Neutrophil (primary cell): ENCODE results near the gene MEAK7.
"Not testable (repeated sequence)": the region's sequence is repeated elsewhere in the genome, so short reads cannot be mapped to it uniquely, and the experiment has no call there.

ENCODE experiments used
- H3K27ac ChIP-seq: fragments of 200-600 bp; sonication (generic); 2 replicates; pipeline ENCODE4 v1.5.1; 2016; ENCODE audit warnings: mild to moderate bottlenecking, moderate library complexity
- H3K27me3 ChIP-seq: fragments of 200-600 bp; sonication (generic); 2 replicates; pipeline ENCODE4 v1.6.0; 2016; ENCODE audit warnings: mild to moderate bottlenecking
- H3K36me3 ChIP-seq: fragments of 200-600 bp; sonication (generic); 2 replicates; pipeline ENCODE4 v1.5.1; 2017
- H3K4me1 ChIP-seq, 2 experiments: fragments of 200-600 bp in 1 of 2; sonication (generic) in 1 of 2; 1 replicate in 1 of 2; 2 replicates in 1 of 2; pipeline versions ENCODE4 v1.5.1 to v1.6.1; 2013 to 2016; ENCODE audit warnings: low read depth in 1 of 2, low read length in 1 of 2, mild to moderate bottlenecking in 1 of 2, moderate library complexity in 1 of 2; ENCODE audit not compliant: control insufficient read depth in 1 of 2, insufficient read depth in 1 of 2
- H3K4me3 ChIP-seq, 2 experiments: fragments of 200-600 bp in 1 of 2; sonication (generic) in 1 of 2; 1 replicate in 1 of 2; 2 replicates in 1 of 2; pipeline ENCODE4 v1.5.1; 2013 to 2016; ENCODE audit warnings: low read depth in 1 of 2, low read length in 1 of 2, mild to moderate bottlenecking in 1 of 2, moderate library complexity in 1 of 2
- H3K9me3 ChIP-seq: fragments of 200-600 bp; sonication (generic); 2 replicates; pipeline ENCODE4 v1.5.1; 2016
- TF ChIP-seq, protein P1 (sequence below): fragments of 200-600 bp; sonication (generic); IDR thresholded peaks from 2 replicates; pipeline ENCODE4 v1.5.1; 2016; ENCODE audit warnings: antibody characterized with exemption

MEAK7 gene

DNA sequence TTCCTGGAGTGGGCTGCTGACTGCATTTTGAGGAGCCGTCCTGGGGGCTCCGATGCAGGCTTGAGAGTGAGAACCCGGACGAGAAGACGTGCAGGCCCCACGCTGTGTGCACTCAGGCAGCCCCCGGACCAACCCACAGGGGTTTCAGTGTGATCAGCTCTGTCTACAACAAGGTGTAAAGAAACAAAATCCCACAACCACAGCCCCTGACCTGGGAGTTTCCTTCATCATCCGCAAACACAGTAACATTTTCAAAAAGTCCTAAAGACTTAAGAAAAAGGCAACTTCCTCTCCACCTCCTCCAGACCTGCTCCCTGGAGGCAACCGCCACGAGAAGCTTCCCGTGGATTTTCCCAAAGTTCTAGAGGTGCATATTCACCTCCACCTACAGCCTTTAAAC, 15.4 kb upstream of the MEAK7 start:
- no peaks in the 10 kb centered on the region for H3K9me3 ChIP-seq
- no peak overlapping the region for H3K4me3 ChIP-seq
- no peak overlapping the region for H3K27ac ChIP-seq
- no peaks in the 10 kb centered on the region for H3K27me3 ChIP-seq
- peaks cover 14 to 15% of the 10 kb centered on the region in 2 experiments for H3K4me1 ChIP-seq
- TF ChIP-seq, protein P1, sequence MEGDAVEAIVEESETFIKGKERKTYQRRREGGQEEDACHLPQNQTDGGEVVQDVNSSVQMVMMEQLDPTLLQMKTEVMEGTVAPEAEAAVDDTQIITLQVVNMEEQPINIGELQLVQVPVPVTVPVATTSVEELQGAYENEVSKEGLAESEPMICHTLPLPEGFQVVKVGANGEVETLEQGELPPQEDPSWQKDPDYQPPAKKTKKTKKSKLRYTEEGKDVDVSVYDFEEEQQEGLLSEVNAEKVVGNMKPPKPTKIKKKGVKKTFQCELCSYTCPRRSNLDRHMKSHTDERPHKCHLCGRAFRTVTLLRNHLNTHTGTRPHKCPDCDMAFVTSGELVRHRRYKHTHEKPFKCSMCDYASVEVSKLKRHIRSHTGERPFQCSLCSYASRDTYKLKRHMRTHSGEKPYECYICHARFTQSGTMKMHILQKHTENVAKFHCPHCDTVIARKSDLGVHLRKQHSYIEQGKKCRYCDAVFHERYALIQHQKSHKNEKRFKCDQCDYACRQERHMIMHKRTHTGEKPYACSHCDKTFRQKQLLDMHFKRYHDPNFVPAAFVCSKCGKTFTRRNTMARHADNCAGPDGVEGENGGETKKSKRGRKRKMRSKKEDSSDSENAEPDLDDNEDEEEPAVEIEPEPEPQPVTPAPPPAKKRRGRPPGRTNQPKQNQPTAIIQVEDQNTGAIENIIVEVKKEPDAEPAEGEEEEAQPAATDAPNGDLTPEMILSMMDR = no peak
- no peaks in the 10 kb centered on the region for H3K36me3 ChIP-seq

DNA sequence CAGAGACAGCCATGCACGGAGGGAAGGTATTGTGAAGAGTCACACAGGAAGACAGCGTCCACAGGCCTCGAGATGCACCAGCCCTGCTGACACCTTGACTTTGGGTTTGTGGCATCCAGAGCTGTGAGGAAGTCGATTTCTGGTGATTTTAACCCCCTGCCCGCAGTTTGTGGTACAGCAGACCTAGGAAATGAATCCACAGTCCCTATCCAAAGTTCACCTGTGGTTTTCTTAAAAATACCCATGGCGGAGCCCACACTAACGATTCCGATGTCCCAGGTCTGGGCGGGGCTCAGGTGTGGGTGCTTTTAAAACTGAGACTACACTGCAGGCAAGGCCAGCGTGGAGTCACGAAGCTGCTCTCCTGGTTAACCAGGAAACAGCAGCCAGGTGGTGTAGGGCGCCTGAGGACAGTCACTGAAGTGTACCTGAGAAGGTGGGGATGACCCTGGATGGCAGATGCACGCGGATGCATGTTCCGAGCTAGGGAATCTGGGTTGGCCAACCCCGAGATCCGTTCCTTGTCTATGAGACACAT, 14.4 kb upstream of the MEAK7 start:
- Histone ChIP-seq H3K27ac (no peak overlapping the region), H3K9me3 (no peaks in the 10 kb centered on the region), H3K27me3 (no peaks in the 10 kb centered on the region), H3K36me3 (no peaks in the 10 kb centered on the region), H3K4me1 (peaks cover 24% of the 10 kb centered on the region in 2 experiments), H3K4me3 (no peak overlapping the region)
- TF ChIP-seq, protein P1 = no peak

DNA sequence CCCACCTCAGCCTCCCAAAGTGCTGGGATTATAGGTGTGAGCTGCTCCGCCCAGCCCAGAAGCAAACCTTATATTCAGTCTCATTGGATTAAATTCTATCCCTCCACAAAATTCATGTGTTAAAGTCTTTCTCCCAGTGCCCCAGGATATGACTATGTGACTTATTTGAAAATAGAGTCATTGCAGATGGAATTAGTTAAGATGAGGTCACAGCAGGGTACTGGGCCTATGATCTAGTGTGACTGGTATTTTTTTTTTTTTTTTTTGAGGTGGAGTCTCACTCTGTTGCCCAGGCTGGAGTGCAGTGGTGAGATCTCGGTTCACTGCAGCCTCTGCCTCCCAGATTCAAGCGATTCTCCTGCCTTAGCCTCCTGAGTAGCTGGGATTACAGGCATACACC, 13.8 kb upstream of the MEAK7 start:
- H3K36me3 ChIP-seq, H3K27ac ChIP-seq, H3K27me3 ChIP-seq, H3K9me3 ChIP-seq, H3K4me3 ChIP-seq: not testable (repeated sequence)
- H3K4me1 ChIP-seq = peaks cover 30 to 31% of the 10 kb centered on the region in 2 experiments

DNA sequence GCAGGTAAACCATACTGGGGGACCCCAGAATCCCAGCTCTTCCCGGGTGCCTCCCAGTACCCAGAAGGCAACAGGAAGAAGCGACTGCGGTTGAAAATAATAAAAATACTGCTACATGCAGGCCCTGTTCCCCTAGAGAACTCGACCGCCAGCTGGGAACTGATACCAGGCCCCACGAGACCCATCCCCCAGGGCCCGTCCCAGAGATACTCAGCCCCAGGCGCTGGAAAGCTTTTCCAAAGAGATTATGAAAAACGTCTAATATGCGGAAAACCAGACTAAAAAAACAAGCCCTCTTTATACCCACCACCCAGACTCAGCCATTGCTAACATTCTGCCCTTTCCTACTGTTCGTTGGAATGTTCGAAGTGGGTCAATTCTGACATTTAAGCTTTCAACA, 12.9 kb upstream of the MEAK7 start:
- Histone ChIP-seq H3K27me3 (no peaks in the 10 kb centered on the region), H3K4me3 (no peak overlapping the region), H3K9me3 (no peaks in the 10 kb centered on the region), H3K27ac (no peak overlapping the region), H3K4me1 (peaks cover 36 to 37% of the 10 kb centered on the region in 2 experiments), H3K36me3 (no peaks in the 10 kb centered on the region)
- TF ChIP-seq, protein P1 = no peak

DNA sequence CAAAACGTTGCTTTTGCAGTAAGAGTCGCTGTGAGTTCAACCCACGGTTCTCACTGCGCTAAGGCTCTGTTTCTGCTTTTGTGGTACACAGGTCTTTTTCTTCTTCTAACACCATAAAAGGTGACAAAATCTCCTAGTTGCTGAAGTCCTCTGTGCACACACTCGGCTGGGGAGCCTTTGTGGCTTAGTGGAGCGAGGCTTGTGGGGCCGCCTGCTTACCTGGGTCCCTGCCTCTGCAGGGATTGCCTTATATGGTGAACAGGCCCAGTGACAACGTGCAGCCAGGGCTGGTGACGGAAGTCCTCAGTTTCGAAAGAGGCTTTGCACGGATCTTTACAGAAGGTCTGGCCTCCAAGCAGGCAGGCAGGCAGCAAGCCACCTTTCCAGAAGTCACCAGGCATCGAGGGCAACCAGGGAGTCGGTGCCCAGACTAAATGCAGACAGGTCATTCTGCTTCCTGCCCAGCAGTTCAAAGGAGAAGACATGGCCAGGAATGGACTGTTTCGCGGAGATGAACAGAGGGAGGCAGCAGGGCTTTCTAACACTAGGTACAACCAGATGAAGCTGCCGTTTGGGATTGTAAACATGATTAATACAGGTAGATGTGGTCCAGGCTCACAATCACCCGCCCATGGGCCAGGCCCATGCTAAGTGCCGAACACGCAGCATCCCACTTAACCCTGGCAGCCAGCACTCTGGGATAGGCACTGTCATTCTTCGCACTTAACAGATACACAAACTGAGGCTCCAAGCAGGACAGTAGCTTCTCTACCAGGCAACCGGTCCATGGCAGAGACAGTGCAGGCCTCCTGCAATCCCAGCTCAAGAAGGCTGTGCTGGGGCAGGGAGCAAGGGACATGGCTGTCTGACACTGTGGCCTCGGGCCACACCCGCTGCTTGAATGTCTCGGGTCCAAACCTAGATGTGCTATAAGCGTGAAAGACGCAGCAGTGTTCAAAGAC, 10.7 kb upstream of the MEAK7 start:
- Histone ChIP-seq H3K4me1 (peaks cover 48% of the 10 kb centered on the region in 2 experiments), H3K9me3 (no peaks in the 10 kb centered on the region), H3K27me3 (no peaks in the 10 kb centered on the region), H3K4me3 (peak overlapping the region; percentile 27 to 40), H3K36me3 (no peaks in the 10 kb centered on the region), H3K27ac (peak overlapping the region; percentile 86)
- TF ChIP-seq, protein P1 = no peak

DNA sequence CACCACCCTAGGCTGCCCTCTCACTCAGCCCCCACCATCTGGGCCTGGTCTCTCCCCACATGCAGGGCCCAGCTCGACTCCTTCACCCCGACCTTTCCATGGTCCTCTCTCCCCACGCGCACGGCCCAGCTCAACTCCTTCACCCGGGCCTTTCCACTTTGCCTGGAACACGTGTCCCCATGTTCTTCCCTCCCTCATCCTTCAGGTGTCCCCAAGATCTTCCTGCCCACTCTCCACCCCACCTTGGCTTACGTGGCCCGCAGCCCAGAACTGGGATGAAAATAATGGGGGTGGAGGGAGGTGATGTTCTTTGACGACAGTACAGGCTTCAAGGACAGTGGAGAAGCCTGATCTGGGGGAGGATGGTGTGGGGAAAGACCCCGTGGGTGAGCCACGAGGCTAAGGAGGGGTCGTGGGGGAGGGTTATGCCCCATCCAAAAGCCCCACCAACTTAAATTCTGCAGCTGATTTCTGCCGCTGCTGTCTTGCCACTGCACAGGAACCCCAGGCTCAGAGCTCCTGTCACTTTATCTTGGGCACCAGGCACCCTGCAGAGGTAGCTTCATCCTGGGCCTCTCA, 9.9 kb upstream of the MEAK7 start:
- Histone ChIP-seq H3K4me3 (peak overlapping the region; percentile 27 to 40), H3K4me1 (peaks cover 48% of the 10 kb centered on the region in 2 experiments), H3K27me3 (no peaks in the 10 kb centered on the region), H3K27ac (peak overlapping the region; percentile 86), H3K36me3 (no peaks in the 10 kb centered on the region), H3K9me3 (no peaks in the 10 kb centered on the region)
- TF ChIP-seq, protein P1 = no peak
